ENCODE data around the gene SKIDA1. TPM values are rescaled to one million over a fixed set of nuclear protein-coding genes. Genes with fewer than 3 reads are reported as not detected.

Gene SKIDA1
- total RNA-seq, 1 experiment from 2014 or later, result 0.56 TPM

- BruUV-seq (replicated peaks), result no TSS peak
- ChIA-PET CTCF (interaction anchor here (0.8 to 1.2 kb wide), 2 partner anchors 14 to 38 kb away, joined by 3 to 4 read pairs; no protein-coding TSS in a partner anchor), POLR2A (no interaction called here)
- no peak for TF ChIP-seq CTCF (IDR thresholded peaks at IDR 0.05; ENCODE audit: unreplicated experiment)
- Mint-ChIP-seq H3K4me1 (ENCODE audit: insufficient read depth, unreplicated experiment) (no peaks in the 10 kb centered on the region), H3K9me3 (ENCODE audit: unreplicated experiment) (no peaks in the 10 kb centered on the region), H3K4me3 (ENCODE audit: unreplicated experiment) (no peak overlapping the region), H3K36me3 (ENCODE audit: insufficient read depth, unreplicated experiment) (no peaks in the 10 kb centered on the region), H3K27ac (ENCODE audit: low read depth, unreplicated experiment) (no peak overlapping the region), H3K27me3 (ENCODE audit: insufficient read depth, unreplicated experiment) (peaks cover 21% of the 10 kb centered on the region)
- DNase-seq (ENCODE audit: unreplicated experiment), result no peak
- intact Hi-C loops (cut with micrococcal nuclease), result loop anchor here (5.0 to 10.0 kb wide), 4 partner anchors 167 to 1485 kb away; no protein-coding TSS in a partner anchor
These were observed 25.5 kb downstream of the SKIDA1 start for GRCh38 chr10:21499701-21500577.

- H3K27me3 Mint-ChIP-seq (ENCODE audit: insufficient read depth, unreplicated experiment), result peaks cover 21% of the 10 kb centered on the region
- intact Hi-C loops (cut with micrococcal nuclease), result loop anchor here (5.0 to 10.0 kb wide), 4 partner anchors 168 to 1486 kb away; no protein-coding TSS in a partner anchor
- no peak overlapping the region for H3K4me3 Mint-ChIP-seq (ENCODE audit: unreplicated experiment)
- no peaks in the 10 kb centered on the region for H3K9me3 Mint-ChIP-seq (ENCODE audit: unreplicated experiment)
- POLR2A ChIA-PET, result interaction anchor here (4.2 kb wide), 1 partner anchor 30 kb away, joined by 141 read pairs; the partner anchor contains the start of genes MLLT10 and SKIDA1
- no peak for TF ChIP-seq CTCF (IDR thresholded peaks at IDR 0.05; ENCODE audit: unreplicated experiment)
- CTCF ChIA-PET, result interaction anchor here (1.2 kb wide), 1 partner anchor 9 kb away, joined by 4 read pairs; no protein-coding TSS in a partner anchor
- no peaks in the 10 kb centered on the region for H3K36me3 Mint-ChIP-seq (ENCODE audit: insufficient read depth, unreplicated experiment)
- H3K27ac Mint-ChIP-seq (ENCODE audit: low read depth, unreplicated experiment), result no peak overlapping the region
- BruUV-seq (replicated peaks), result no TSS peak
- no peaks in the 10 kb centered on the region for H3K4me1 Mint-ChIP-seq (ENCODE audit: insufficient read depth, unreplicated experiment)
- no peak for DNase-seq (ENCODE audit: unreplicated experiment)
These were observed 26.5 kb downstream of the SKIDA1 start for GRCh38 chr10:21498986-21499385.

- intact Hi-C loops (cut with micrococcal nuclease), result loop anchor here (5.0 to 10.0 kb wide), 4 partner anchors 169 to 1486 kb away; no protein-coding TSS in a partner anchor
- no peak overlapping the region for H3K27ac Mint-ChIP-seq (ENCODE audit: low read depth, unreplicated experiment)
- no peak for TF ChIP-seq CTCF (IDR thresholded peaks at IDR 0.05; ENCODE audit: unreplicated experiment)
- H3K36me3 Mint-ChIP-seq (ENCODE audit: insufficient read depth, unreplicated experiment), result no peaks in the 10 kb centered on the region
- ChIA-PET POLR2A (interaction anchor here (0.6 to 4.2 kb wide), 4 partner anchors 14 to 220 kb away, joined by 3 to 141 read pairs (median 6); partner anchors contain the start of genes MLLT10 and SKIDA1), CTCF (interaction anchor here (1.1 to 1.4 kb wide), 3 partner anchors 9 to 220 kb away, joined by 3 to 5 read pairs (median 4); no protein-coding TSS in a partner anchor)
- H3K9me3 Mint-ChIP-seq (ENCODE audit: unreplicated experiment), result no peaks in the 10 kb centered on the region
- BruUV-seq (replicated peaks), result no TSS peak
- no peak for DNase-seq (ENCODE audit: unreplicated experiment)
- H3K4me3 Mint-ChIP-seq (ENCODE audit: unreplicated experiment), result peak overlapping the region; percentile 82
- peaks cover 21% of the 10 kb centered on the region for H3K27me3 Mint-ChIP-seq (ENCODE audit: insufficient read depth, unreplicated experiment)
- no peaks in the 10 kb centered on the region for H3K4me1 Mint-ChIP-seq (ENCODE audit: insufficient read depth, unreplicated experiment)
These were observed 27.1 kb downstream of the SKIDA1 start for GRCh38 chr10:21498377-21498776.

All from MCF 10A (cell line).